ENCODE results near the gene GPANK1. TPM values are rescaled to one million over a fixed set of nuclear protein-coding genes. Genes with fewer than 3 reads are reported as not detected.
A peak's percentile ranks its signal among the peaks of the same experiment; 100 is the strongest.

GPANK1 gene
- total RNA-seq, 1 experiment from 2014 or later = 29.1 TPM

DNA sequence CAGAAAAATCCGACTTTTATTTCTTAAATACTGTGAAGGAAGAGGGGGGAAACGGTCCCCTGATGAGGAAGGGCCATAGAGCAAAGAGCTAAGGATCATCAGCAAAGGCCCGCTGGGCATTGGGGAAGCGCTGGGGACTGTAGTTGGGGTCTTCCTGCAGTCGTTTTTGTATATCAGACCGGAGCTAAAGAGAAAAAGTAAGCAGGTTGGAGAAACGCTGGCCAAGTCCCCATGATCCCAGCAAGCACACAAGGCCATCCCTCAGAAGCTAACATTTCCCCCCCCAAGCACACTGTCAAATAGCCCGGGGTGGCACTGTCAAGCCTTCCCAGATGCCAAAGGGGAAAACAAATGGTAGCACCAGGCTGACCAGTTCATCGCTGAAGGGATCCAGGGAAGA lies 25.8 kb downstream of the GPANK1 start:
- Mint-ChIP-seq H3K27ac (peak overlapping the region; percentile 21; the same call in 1 of the 2 replicates), H3K4me1 (no peaks in the 10 kb centered on the region), H3K27me3 (ENCODE audit: low read depth) (no peaks in the 10 kb centered on the region), H3K9me3 (no peaks in the 10 kb centered on the region), H3K4me3 (no peak overlapping the region), H3K36me3 (peaks cover 73% of the 10 kb centered on the region)
- no peak for TF ChIP-seq GABPB1 (CRISPR knock-in tag; IDR thresholded peaks at IDR 0.05)
- 0 out of 2 replicates have a peak, but pooled peaks have one; percentile 18 for TF ChIP-seq EMX1 (CRISPR knock-in tag; IDR thresholded peaks at IDR 0.05)
- TF ChIP-seq, protein P1, sequence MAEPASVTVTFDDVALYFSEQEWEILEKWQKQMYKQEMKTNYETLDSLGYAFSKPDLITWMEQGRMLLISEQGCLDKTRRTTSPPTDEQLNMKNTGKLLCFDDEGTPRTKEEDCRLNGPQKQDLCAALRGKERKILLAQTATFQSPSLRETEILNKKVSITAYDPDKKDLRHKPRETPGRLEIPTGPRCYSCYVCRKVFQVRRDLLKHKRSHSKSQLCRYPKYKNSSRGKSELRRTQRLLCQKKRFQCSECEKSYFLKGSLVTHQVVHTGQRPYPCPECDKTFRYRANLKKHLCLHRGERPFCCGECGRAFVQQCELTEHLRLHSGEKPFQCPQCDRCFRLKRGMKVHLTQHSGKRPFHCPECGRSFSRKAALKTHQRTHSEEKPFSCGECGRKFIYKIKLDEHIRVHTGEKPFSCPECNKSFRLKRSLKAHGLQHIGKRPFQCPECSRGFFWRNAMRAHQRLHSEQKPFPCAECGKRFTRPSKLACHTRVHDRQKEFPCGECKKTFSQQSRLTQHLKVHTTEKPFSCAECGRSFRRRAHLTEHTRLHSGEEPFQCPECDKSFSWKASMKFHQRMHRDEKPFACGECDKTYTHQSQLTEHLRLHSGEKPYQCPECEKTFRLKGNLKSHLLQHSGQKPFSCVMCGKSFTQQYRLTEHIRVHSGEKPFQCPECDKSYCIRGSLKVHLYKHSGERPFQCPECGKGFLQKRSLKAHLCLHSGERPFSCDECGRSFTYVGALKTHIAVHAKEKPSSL (CRISPR knock-in tag; conservative IDR thresholded peaks at IDR 0.05) = peak; percentile 70; the same call in 1 of the 2 replicates
- TF ChIP-seq NFATC4 (CRISPR knock-in tag; IDR thresholded peaks at IDR 0.05) = 0 out of 2 replicates have a peak, but pooled peaks have one; percentile 70
- TF ChIP-seq ZBTB21 (CRISPR knock-in tag; IDR thresholded peaks at IDR 0.05; ENCODE audit: borderline replicate concordance) = no peak
- no peak for TF ChIP-seq NFYB (CRISPR knock-in tag; conservative IDR thresholded peaks at IDR 0.05; ENCODE audit: low read depth)
- no peak for TF ChIP-seq PREB (CRISPR knock-in tag; IDR thresholded peaks at IDR 0.05; ENCODE audit: borderline replicate concordance)
- ATAC-seq (no peak; the same call in 1 of the 2 replicates), DNase-seq (ENCODE audit: low spot score) (no peak)
- ChIA-PET POLR2A (interaction anchor here (0.6 to 2.0 kb wide), 7 partner anchors 8 to 100 kb away, joined by 3 to 7 read pairs (median 4); partner anchors contain the start of gene BAG6), CTCF (interaction anchor here (0.6 to 1.6 kb wide), 4 partner anchors 13 to 447 kb away, joined by 3 to 4 read pairs (median 3); no protein-coding TSS in a partner anchor)

GRCh38 chr6:31636698-31637596 lies 27.9 kb downstream of the GPANK1 start:
- Mint-ChIP-seq H3K27ac (peak overlapping the region; percentile 66), H3K27me3 (ENCODE audit: low read depth) (no peaks in the 10 kb centered on the region), H3K36me3 (peaks cover 77% of the 10 kb centered on the region), H3K4me3 (no peak overlapping the region), H3K9me3 (no peaks in the 10 kb centered on the region), H3K4me1 (no peaks in the 10 kb centered on the region)
- no peak for TF ChIP-seq ZNF317 (CRISPR knock-in tag; IDR thresholded peaks at IDR 0.05; ENCODE audit: borderline replicate concordance, low read depth)
- no peak for TF ChIP-seq ZNF263 (CRISPR knock-in tag; IDR thresholded peaks at IDR 0.05; ENCODE audit: low read depth)
- no peak for TF ChIP-seq ZNF416 (CRISPR knock-in tag; IDR thresholded peaks at IDR 0.05)
- TF ChIP-seq E2F5 (CRISPR knock-in tag; IDR thresholded peaks at IDR 0.05) = no peak
- TF ChIP-seq, protein P2, sequence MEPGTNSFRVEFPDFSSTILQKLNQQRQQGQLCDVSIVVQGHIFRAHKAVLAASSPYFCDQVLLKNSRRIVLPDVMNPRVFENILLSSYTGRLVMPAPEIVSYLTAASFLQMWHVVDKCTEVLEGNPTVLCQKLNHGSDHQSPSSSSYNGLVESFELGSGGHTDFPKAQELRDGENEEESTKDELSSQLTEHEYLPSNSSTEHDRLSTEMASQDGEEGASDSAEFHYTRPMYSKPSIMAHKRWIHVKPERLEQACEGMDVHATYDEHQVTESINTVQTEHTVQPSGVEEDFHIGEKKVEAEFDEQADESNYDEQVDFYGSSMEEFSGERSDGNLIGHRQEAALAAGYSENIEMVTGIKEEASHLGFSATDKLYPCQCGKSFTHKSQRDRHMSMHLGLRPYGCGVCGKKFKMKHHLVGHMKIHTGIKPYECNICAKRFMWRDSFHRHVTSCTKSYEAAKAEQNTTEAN (CRISPR knock-in tag; IDR thresholded peaks at IDR 0.05) = no peak
- no peak for TF ChIP-seq ZNF121 (CRISPR knock-in tag; IDR thresholded peaks at IDR 0.05)
- TF ChIP-seq TEAD1 (CRISPR knock-in tag; IDR thresholded peaks at IDR 0.05) = no peak
- TF ChIP-seq RORB (CRISPR knock-in tag; IDR thresholded peaks at IDR 0.05) = no peak
- ATAC-seq = no peak
- ChIA-PET POLR2A (interaction anchor here (0.7 to 1.2 kb wide), 2 partner anchors 27 to 103 kb away, joined by 3 to 4 read pairs; partner anchors contain the start of genes GPANK1 and MSH5), CTCF (interaction anchor here (0.5 to 0.9 kb wide), 2 partner anchors 80 to 133 kb away, joined by 3 to 5 read pairs; no protein-coding TSS in a partner anchor)
- DNase-seq (ENCODE audit: low spot score) = no peak

Data from WTC11 (cell line).